CD4-positive, alpha-beta T cell treated with Interleukin-15 for 4 hours (primary cell): Measurements from ENCODE around the gene SNX7.

Experiments
- DNase-seq: peaks from one replicate; pipeline ENCODE4 v3.0.0-alpha.2; 2020; ENCODE audit warnings: low spot score

SNX7 gene

GRCh38 chr1:98769162-98769561 lies 107.6 kb downstream of the SNX7 start:
- no peak for DNase-seq

GRCh38 chr1:98781906-98782305 lies 120.4 kb downstream of the SNX7 start:
- DNase-seq, result no peak

GRCh38 chr1:98783821-98784220 lies 122.3 kb downstream of the SNX7 start:
- DNase-seq, result no peak

DNA sequence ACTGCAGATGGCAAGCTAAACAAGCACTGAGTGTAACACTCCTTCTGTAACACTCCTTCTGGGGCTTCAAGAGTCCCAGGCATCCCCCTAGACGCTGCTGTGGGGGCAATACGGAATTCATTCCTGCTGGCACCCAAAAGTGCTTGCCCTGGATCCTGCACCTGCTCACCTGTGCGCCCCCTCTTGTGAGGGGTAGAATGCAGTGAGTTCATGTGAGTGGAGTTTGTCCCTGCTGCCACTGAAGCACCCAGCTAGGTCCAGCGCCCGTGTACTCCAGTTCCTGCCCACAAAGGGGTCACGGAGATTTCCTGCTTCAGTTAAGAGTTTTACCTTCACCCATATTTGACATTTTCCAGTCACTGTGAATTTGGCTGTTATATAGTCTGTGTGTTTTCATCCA lies 130.0 kb downstream of the SNX7 start:
- DNase-seq, result no peak

- DNase-seq, result no peak
Measured at GRCh38 chr1:98792123-98792522, 130.6 kb downstream of the SNX7 start.

DNA sequence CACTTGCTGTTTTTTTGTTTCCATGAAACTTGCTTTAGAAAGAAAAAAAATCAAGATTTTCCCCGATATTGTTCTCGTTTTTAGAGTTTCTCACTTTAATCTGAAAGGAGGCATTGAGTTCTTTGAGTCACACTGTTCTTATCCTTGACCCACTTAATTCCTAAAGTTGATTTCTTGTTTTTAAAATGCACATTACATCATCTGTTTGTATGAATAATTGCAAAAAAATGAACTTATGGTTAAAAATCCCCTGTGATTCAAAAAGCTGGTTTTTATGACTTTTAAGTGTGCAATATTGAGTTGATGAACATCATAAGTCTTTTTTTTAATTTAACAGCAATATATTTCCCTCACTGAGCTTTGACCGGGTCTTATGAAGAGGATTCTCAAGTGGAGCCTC lies 131.6 kb downstream of the SNX7 start:
- no peak for DNase-seq

DNA sequence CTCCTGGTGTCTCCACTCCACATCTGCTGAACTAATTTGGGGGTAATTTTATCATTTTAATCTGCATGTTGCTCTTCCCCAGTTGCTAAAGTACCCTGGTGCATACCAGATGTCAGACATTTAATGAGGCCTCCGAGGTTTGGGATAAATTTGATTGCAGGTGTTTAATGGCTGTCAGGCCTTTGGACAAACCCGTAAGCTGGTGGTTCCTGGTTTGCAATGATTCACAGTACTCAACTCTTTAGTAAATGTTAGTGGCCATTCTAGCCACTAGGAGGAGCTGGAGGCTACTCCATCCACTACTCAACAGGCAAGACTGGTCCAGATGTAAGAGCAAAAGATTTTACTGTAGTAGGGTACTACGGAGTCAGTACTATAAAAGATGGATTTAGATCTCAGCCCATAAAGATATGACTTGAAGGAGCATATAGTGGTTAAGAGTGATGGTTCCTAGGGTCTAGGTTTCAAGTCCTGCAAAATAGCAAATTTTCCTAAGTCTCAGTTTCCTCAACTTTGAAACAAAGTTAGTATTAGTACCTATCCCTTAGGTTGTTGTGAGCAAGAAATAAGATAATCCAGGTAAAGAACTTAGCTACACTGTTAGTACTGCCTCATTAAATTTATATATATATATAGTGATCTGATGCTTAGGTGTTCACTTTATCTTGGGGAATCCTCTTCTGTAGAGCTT lies 132.8 kb downstream of the SNX7 start:
- DNase-seq, result peak; percentile 74

GRCh38 chr1:98796049-98796448 lies 134.5 kb downstream of the SNX7 start:
- DNase-seq, result no peak

GRCh38 chr1:98797506-98797905 lies 136.0 kb downstream of the SNX7 start:
- DNase-seq, result peak; percentile 3
